ENCODE data around the gene KLK14. TPM values are rescaled to one million over a fixed set of nuclear protein-coding genes. Genes with fewer than 3 reads are reported as not detected.

The KLK14 gene
- total RNA-seq, 1 donor from 2014 or later: 0.63 TPM

GRCh38 chr19:51108066-51108804 lies 25.5 kb upstream of the KLK14 start, which contains the start of gene CTU1:
TSS of gene CTU1 (minus strand) at chr19:51108409. CDS start at chr19:51104569, 3,840 bp downstream.
- DNase-seq (ENCODE audit: low spot score): peak; percentile 99

- DNase-seq (ENCODE audit: low spot score): no peak
Measured at GRCh38 chr19:51107406-51108065, 24.8 kb upstream of the KLK14 start.

- no peak for DNase-seq (ENCODE audit: low spot score)
Measured at GRCh38 chr19:51103926-51104341, 21.2 kb upstream of the KLK14 start.

- DNase-seq (ENCODE audit: low spot score): no peak
Measured at GRCh38 chr19:51102991-51103390, 20.3 kb upstream of the KLK14 start.

DNA sequence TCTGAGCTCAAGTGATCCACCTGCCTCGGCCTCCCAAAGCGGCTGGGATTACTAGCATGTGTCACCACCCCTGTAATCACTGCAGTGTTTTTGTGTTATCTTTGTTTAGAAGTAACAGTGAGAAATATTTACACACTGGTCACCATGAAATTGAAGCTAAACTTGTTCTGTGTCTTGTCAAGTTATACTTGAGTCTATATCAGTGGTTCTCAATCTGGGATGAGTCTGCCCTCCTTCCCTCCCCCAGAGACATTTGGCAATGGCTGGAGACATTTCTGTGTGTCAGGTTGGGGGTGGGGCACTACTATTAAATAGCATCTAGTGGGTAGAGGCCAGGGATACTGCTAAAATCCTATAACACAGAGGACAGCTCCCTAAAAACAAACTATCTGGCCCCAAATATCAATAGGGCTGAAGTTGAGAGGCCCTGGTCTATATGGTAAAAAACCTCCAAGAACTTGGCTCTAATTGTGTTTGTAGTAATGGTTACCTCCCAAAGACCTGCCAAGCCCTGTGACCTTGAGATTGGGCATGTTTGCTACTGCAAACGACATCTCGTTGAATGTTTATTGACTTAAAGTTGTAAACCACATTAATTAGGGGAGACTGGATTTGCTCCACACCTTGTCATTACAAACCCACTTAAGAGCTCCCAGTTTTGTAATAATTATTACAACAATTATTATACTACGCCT lies 18.6 kb upstream of the KLK14 start:
- no peak for DNase-seq (ENCODE audit: low spot score)

DNA sequence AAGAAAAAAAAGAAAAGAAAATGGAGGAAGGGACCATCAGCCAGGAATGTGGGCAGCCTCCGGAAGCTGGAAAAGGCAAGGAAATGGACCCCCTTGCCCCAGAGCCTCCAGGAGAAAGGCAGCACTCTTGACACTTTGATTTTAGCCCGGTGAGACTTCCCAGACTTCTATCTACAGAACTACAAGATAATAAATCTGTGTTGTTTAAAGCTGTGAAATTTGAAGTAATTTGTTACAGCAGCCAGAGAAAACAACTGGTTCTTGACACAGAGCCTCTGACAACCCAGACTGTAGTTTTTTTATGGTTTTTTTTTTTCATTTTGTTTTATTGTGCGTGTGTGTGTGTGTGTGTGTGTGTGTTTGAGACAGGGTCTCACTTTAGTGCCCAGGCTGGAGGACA lies 17.9 kb upstream of the KLK14 start:
- DNase-seq (ENCODE audit: low spot score): no peak

GRCh38 chr19:51099047-51099382 lies 16.3 kb upstream of the KLK14 start:
- DNase-seq (ENCODE audit: low spot score): no peak

GRCh38 chr19:51098365-51099046 lies 15.8 kb upstream of the KLK14 start:
- peak; percentile 42 for DNase-seq (ENCODE audit: low spot score)

- no peak for DNase-seq (ENCODE audit: low spot score)
Measured at GRCh38 chr19:51097796-51098195, 15.1 kb upstream of the KLK14 start.

DNA sequence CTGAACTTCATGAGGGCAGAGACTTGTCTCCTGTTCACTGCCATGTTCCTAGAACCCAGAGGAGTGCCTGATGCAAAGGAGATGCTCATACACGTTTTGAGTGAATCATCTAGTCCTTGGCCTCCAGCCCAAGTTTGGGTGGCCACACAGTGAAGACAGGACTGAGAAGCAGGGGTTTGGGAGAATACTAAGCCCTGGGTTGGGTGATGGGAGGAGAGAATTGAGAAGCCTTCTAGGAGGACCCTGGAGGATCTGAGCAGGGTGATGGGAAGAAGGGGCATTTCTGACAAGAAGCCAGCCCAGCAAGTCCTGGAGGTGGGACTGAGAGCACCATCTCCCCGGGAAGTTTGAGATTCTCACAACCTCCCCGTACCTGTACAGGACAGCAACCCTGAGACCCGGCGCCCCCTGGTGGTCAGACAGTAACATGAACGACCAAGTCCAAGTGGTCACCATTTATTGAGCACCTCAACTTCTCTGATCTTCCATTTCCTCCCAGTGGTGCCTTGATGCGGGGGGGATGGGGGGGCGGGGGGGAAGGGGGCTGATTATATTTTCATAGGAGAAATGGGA lies 14.6 kb upstream of the KLK14 start:
- DNase-seq (ENCODE audit: low spot score): peak; percentile 53

DNA sequence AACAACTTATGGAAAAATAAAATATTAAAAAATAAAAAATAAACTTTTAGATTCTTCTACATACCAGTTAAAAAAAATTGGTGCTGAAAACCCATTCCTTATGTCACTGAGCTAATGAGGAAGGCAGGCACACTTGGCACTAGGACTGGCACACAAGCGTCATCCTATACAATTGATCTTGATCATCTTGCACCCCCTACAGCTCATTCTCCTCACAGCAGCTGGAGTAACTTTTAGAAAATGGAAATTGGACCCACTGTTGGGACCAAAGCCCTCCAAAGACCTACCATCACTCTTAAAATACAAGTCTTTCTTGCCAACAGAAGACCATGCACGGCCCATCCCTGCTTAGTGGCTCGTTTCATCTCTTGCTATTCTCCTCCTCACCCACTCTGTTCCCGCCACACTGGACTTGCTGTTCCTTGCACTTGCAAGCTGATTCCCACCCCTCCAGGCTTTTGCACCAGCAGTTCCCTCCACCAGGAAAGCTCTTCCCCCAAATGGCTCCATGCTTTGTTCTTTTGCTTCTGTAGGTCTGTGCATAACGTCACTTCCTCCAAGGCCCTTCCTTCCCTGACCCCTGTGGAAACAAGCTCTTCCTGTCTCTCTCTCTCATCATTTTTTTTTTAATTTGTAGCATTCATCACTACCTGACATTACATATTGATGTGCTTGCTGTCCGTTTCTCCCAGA lies 13.9 kb upstream of the KLK14 start:
- no peak for DNase-seq (ENCODE audit: low spot score)

- DNase-seq (ENCODE audit: low spot score): no peak
Measured at GRCh38 chr19:51094696-51095279, 12.1 kb upstream of the KLK14 start.

DNA sequence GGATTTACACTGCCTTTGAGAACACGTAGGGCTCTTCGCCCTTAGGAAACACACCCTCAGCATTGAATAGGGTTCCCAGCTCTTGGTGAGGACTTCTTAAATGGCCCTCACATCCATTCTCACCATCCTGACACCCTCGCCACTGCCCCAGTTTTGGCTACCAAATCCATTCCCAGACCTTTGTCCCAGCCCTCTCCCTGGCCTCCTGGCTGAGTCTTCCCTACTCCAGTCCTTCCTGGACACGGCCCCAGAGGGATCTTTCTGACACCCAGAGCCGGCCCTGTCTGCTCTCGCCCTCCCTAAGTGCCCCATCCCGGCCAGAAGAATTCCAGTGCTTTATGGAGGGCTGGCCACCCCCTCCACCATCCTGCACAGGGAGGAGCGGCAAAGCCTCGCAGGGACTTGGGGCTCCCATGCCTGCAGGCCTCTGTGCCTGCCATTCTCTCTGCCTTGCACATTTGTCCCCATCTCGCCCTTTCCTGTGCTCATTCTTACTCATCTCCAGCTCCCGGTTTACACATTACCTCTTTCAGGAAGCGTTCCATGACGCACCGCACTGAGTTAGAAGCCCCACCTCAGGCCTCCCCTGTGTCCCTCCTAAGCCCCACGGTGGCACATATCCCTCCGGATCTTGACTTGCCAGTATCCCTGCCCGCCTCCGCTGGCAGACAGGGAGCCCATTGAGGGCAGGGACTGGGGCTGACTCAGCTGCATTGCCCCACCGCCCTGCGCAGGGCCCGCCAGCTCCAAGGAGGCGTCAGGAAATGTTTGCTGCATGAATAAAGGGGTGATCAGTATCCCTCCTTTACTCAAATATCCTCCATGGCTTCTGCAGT lies 11.0 kb upstream of the KLK14 start:
- DNase-seq (ENCODE audit: low spot score): no peak

DNA sequence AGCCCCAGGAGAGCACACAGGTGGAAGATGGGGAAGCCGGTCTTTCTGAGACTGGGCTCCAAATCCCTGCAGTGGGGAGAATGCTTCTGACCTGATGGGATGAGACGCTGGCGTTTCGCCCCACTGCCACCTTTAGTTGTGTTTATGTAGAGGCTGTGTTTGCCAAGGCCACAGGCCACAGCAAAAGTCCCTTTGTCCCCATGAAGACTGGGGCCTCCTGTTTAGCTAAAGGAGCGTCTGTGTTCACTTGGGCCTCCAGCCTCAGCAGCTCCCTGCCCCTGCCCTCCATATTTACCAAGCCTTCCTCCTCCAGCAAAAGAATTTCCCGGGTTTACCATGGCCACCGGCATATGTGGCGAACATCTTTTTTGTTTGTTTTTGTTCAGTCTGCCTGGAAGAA lies 10.4 kb upstream of the KLK14 start:
- no peak for DNase-seq (ENCODE audit: low spot score)

- DNase-seq (ENCODE audit: low spot score): no peak
Measured at GRCh38 chr19:51091895-51092873, 9.5 kb upstream of the KLK14 start.

DNA sequence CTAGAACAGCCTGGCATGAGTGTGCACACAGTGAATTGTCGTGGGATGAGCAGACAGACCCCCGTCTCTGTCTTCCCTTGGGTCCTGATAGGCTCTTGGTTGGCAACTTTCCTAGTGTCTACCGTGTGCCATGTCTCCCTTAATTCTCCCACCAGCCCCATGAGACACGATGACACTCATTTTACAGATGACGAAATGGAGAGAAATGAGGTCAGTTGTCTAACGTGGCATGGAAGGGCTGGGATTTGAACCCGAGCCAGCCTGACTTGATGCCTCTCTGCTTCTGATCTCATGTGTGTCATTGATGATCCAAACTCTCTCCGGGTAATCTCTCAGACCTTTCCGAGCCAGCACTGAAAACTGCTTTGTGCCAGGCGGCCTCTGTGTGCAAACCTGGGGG lies 8.4 kb upstream of the KLK14 start:
- DNase-seq (ENCODE audit: low spot score): no peak

DNA sequence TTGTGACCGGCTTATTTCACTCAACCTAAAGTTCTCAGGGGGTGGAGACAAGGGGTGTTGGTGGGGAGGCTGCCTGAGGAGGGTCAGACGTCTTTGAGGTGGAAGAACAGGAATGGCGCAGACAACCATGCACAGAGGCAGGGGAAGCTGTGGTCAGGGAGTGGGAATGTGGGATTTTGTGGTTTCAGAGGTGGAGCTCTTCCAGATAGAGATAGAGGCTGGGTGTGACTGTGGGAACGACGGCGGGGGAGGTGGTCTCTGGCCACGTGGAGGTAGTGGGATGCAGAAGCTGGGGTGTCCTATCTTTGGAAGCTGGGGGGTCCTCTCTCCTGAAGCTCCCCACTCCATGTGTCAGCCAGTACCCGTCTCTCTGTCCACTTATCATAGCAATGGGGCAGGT lies 7.8 kb upstream of the KLK14 start:
- DNase-seq (ENCODE audit: low spot score): no peak

DNA sequence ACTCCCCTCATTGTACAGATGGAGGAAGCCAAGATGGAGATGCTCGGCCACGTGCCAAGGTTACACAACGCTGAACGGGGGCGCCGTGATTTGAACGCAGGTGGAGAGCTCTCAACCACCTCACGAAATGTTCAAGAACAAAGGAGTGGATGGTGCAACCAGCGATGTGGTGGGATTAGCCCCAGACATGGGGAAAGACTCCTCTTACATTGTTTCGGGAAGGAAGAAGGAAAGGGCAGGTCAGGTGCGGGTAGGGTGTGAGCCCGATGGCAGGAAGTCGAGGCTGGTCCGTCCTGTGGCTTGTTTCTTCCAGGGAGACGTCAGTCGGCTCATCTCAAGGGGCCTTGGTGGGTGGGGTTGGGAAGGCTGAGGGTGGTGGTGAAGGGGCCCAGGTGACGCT lies 7.1 kb upstream of the KLK14 start:
- DNase-seq (ENCODE audit: low spot score): no peak
